ENCODE measurements around the gene ATP11B. TPM values are rescaled to one million over a fixed set of nuclear protein-coding genes. Genes with fewer than 3 reads are reported as not detected.
A peak's percentile ranks its signal among the peaks of the same experiment; 100 is the strongest.

Gene ATP11B
- total and polyA plus RNA-seq, 2 of the 8 experiments (the other 6 are each of a cell fraction or from before 2014, with no cell fraction given), result 5.1 to 26.5 TPM

DNA sequence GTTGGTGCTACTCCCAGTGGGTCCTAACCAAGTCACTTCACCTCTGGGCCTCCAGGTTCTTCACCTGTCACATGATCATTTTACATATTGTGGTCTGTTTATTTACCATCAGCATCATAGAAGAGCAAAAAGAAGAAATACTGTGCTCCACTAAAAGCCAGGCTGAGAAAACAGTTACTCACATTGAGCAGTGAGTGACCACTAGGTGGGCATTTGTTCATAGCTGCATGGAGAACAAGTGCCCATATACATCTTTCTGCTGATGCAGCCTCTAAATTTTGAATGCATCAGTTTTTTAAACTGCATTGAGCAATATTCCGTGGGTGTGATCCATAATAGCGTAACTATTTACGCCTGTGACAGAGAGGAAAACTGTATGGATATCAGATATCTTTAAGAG is 110.9 kb downstream of the ATP11B start:
- no peaks in the 10 kb centered on the region for H3K79me2 ChIP-seq (ENCODE audit: control insufficient read depth in 1 of 2, insufficient read depth in 2 of 2, low read length in 2 of 2)
- no peak overlapping the region for H3K56ac ChIP-seq (replicated peaks; ENCODE audit: insufficient read length, low read depth, low read length)
- no peaks in the 10 kb centered on the region for H3K36me3 ChIP-seq (ENCODE audit: control insufficient read depth in 2 of 4, insufficient read depth in 4 of 4, low read length in 3 of 4)
- H2AFZ ChIP-seq (ENCODE audit: low read length), result no peak overlapping the region
- WGBS, 2 experiments (ENCODE audit: extremely low coverage in 1 of 2, insufficient coverage in 1 of 2, insufficient read length in 1 of 2, insufficient replicate concordance in 2 of 2, low coverage in 1 of 2, low lambda C conversion rate in 2 of 2, missing lambda C conversion rate in 1 of 2), result 90% methylated on average over 3 of the region's 3 CpGs; no CpG with 5 or more reads in 1 of the 2 experiments
- no peaks in the 10 kb centered on the region for H4K20me1 ChIP-seq (replicated peaks in 1 of 2; ENCODE audit: control insufficient read depth in 1 of 2, insufficient read depth in 2 of 2, low read length in 2 of 2)
- H2AK5ac ChIP-seq (ENCODE audit: low read depth, low read length), result no peak overlapping the region
- no peaks in the 10 kb centered on the region for H3K23me2 ChIP-seq (ENCODE audit: low read depth, low read length)
- H3K4me3 ChIP-seq (ENCODE audit: extremely low read depth in 1 of 4, insufficient read depth in 2 of 4, low read depth in 3 of 4, low read length in 4 of 4), result no peak overlapping the region
- no peak overlapping the region for H4K5ac ChIP-seq (ENCODE audit: insufficient read length, low read depth, low read length)
- H3K27me3 ChIP-seq (replicated peaks in 1 of 4; ENCODE audit: control insufficient read depth in 3 of 4, extremely low read depth in 1 of 4, insufficient read depth in 3 of 4, low read length in 3 of 4), result no peaks in the 10 kb centered on the region
- H3K4me2 ChIP-seq (ENCODE audit: insufficient read depth in 1 of 2, low read depth in 2 of 2, low read length in 2 of 2), result no peak overlapping the region
- POLR2A ChIA-PET (ENCODE audit: partially characterized antibody), result no interaction called here
- H4K8ac ChIP-seq (ENCODE audit: extremely low read depth, insufficient read depth, low read length), result no peak overlapping the region
- no peaks in the 10 kb centered on the region for H3K79me1 ChIP-seq (ENCODE audit: low read depth, low read length)
- CTCF ChIA-PET (ENCODE audit: partially characterized antibody), result interaction anchor here (0.6 to 5.5 kb wide), 9 partner anchors 12 to 190 kb away, joined by 3 to 27 read pairs (median 4); no protein-coding TSS in a partner anchor
- no peak overlapping the region for H3K14ac ChIP-seq (ENCODE audit: insufficient read length)
- H3K9ac ChIP-seq (replicated peaks in 1 of 4; ENCODE audit: extremely low read depth in 1 of 4, low read depth in 3 of 4, low read length in 3 of 4), result no peak overlapping the region
- H3K9me3 ChIP-seq (ENCODE audit: insufficient read depth in 2 of 2, low read depth in 1 of 2, low read length in 1 of 2), result no peaks in the 10 kb centered on the region
- FAIRE-seq, result no peak
- no peak overlapping the region for H3K4ac ChIP-seq (replicated peaks; ENCODE audit: insufficient read length, low read depth, low read length)
- no peak overlapping the region for H2BK120ac ChIP-seq (replicated peaks; ENCODE audit: low read depth, low read length)
- peaks cover 0 to 3% (median 0%) of the 10 kb centered on the region in 4 experiments; a peak in 1 of 7 replicates for H3K4me1 ChIP-seq (replicated peaks in 1 of 4; ENCODE audit: control insufficient read depth in 3 of 4, insufficient read depth in 4 of 4, low read length in 3 of 4)
- no peak overlapping the region for H3K18ac ChIP-seq (ENCODE audit: extremely low read depth, low read length)
- H4K91ac ChIP-seq (replicated peaks; ENCODE audit: insufficient read length, low read length), result no peak overlapping the region
- no peak overlapping the region for H2BK12ac ChIP-seq (ENCODE audit: low read depth, low read length)
- H3K27ac ChIP-seq (ENCODE audit: low read depth, low read length), result no peak overlapping the region
- H2BK5ac ChIP-seq (ENCODE audit: low read depth, low read length), result no peak overlapping the region
- no peak overlapping the region for H2BK15ac ChIP-seq (ENCODE audit: low read length)
- no peak overlapping the region for H3K23ac ChIP-seq (ENCODE audit: insufficient read length)
- DNase-seq (ENCODE audit: low read depth in 1 of 2, low spot score in 2 of 2), result no peak
- H2BK20ac ChIP-seq (ENCODE audit: low read length), result no peak overlapping the region
- TF ChIP-seq RAD21 (IDR thresholded peaks at IDR 0.05 in 1 of 2, conservative IDR thresholded peaks at IDR 0.05 in 1 of 2; ENCODE audit: low read depth in 2 of 2, low read length in 2 of 2) (peak in 1 of 2 experiments; percentile 29; a peak in 1 of 4 replicates), CBX8 (IDR thresholded peaks at IDR 0.05; ENCODE audit: borderline replicate concordance, low read depth, low read length) (no peak), TAF7 (optimal IDR thresholded peaks at IDR 0.05; ENCODE audit: borderline replicate concordance, low read depth, low read length) (no peak), CHD1 (IDR thresholded peaks at IDR 0.05; ENCODE audit: low read depth, low read length) (no peak), MAFK (IDR thresholded peaks at IDR 0.05; ENCODE audit: low read depth, low read length) (no peak), KDM1A (IDR thresholded peaks at IDR 0.05; ENCODE audit: borderline replicate concordance, low read length) (no peak), ATF3 (IDR thresholded peaks at IDR 0.05; ENCODE audit: insufficient read depth, low read depth, low read length) (no peak), RXRA (IDR thresholded peaks at IDR 0.05; ENCODE audit: insufficient read depth, low read depth, low read length) (no peak)
- TF ChIP-seq, protein P1, sequence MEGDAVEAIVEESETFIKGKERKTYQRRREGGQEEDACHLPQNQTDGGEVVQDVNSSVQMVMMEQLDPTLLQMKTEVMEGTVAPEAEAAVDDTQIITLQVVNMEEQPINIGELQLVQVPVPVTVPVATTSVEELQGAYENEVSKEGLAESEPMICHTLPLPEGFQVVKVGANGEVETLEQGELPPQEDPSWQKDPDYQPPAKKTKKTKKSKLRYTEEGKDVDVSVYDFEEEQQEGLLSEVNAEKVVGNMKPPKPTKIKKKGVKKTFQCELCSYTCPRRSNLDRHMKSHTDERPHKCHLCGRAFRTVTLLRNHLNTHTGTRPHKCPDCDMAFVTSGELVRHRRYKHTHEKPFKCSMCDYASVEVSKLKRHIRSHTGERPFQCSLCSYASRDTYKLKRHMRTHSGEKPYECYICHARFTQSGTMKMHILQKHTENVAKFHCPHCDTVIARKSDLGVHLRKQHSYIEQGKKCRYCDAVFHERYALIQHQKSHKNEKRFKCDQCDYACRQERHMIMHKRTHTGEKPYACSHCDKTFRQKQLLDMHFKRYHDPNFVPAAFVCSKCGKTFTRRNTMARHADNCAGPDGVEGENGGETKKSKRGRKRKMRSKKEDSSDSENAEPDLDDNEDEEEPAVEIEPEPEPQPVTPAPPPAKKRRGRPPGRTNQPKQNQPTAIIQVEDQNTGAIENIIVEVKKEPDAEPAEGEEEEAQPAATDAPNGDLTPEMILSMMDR (IDR thresholded peaks at IDR 0.05; ENCODE audit: control extremely low read depth in 1 of 3, insufficient read depth in 1 of 3, low read depth in 1 of 3, low read length in 3 of 3), result peak in 1 of 3 experiments; percentile 47; a peak in 1 of 4 replicates

Measured in H1 (cell line).